SK-N-MC (cell line): Measurements from ENCODE around the gene DIRAS2.

ENCODE experiments used
- EZH2 ChIP-seq: fragments of 200-600 bp; sonication (generic); IDR thresholded peaks from one replicate; pipeline ENCODE4 v1.6.1; 2017; ENCODE audit warnings: antibody characterized with exemption
- FOXP2 ChIP-seq: optimal IDR thresholded peaks from 2 replicates; pipeline ENCODE3; 2011; ENCODE audit warnings: mild to moderate bottlenecking, moderate library complexity; ENCODE audit not compliant: insufficient read depth; ENCODE audit errors: extremely low read length, control extremely low read depth
- POLR2AphosphoS5 ChIP-seq: IDR thresholded peaks from 2 replicates; pipeline ENCODE4 v1.6.1; 2012; ENCODE audit warnings: mild to moderate bottlenecking, low read depth, low read length, borderline replicate concordance

DNA sequence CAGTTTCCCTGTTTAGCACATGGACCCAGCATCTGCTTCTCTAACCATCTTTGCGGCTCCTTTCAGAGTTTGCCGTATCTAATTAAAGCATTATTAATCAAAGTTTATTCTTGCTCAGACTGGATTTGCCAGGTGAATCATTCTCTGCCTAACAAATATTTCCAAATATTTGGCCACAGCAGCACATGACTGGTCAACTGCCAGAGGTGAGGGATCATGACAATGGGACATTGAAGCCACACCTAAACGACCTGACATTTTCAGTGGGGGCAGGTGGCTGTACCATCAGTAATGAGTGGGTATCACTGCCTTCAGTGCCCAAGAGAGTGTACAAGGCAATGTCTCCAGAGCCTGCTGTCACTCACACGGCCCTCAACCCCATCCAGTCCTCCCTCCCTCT lies 80.4 kb downstream of the DIRAS2 start:
- TF ChIP-seq EZH2: no peak
- TF ChIP-seq POLR2AphosphoS5: no peak
- TF ChIP-seq FOXP2: no peak
